ENCODE measurements around the gene PARM1.

PARM1 gene

DNA sequence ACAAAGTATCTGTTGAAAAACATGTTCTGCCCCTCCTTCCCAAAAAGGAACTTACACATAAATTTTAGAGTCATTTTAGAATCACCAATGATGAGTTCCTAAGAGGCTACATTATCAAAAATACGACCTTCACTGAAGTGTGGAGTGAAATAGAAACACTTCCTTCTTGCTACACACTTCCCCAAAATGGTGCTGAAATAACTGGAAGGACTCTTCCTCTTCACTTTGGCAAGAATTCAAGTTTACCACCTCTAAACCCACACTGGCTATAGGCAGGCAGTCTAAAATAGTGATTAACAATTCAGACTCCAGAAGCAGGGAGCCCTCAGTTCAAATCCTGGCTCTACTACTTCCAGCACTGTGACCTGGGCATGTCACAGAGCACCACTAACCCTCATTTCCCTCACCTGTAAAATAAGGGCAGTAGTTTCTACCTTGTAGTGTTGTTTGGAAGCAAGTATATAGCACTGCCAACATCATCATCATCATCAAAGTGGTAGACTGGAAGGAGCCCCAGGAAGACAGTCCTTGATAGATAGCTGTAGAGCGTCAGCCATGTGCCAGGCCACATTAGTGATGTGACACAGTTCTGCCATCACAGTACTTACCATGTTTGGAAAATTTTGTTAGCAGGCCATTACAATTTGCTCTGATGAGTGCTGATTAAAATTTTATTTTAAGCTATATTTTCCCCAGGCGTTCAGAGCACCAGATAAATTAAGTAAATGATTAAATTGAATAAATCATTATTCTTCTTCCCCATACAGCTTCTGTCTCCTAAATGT, 103.3 kb downstream of the PARM1 start:
- no peak for DNase-seq

DNA sequence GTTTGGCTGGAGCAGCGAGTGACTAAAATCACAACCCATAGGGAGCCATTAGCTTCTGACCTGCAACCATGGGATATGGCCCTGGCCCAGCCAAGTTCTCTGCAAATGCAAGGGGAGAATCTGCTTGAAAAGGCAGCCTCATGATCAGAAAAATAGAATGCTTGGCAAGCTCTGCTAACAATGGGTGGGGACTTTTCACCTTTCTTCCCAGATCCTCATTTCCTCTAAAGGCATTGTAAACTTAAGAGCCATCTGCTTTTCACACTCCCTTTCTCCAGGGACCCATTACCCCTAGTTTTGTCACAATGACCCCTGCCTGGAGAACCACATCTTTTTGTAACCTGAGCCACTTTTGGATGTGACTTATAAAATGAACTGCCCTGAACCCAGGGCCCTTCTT, 104.3 kb downstream of the PARM1 start:
- DNase-seq, result no peak

DNA sequence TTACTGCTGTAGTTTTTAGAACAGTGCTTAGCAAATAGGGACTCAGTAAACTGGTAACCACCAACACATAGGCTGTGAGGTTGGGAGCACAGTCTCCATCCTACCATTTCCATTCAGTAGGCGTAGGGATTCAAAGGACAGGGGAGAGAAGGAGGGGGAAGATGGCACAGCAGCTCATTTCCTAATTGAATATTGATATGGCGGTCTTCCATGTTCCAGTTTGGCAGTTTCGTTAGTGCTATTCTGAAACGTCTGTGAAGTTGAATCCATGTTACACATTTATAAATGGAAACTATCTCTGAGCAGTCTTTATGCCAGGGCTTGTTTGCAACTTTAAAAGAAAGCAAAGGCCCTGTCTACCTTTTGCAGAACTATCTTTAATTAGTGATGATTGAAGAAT, 105.5 kb downstream of the PARM1 start:
- DNase-seq, result no peak

DNA sequence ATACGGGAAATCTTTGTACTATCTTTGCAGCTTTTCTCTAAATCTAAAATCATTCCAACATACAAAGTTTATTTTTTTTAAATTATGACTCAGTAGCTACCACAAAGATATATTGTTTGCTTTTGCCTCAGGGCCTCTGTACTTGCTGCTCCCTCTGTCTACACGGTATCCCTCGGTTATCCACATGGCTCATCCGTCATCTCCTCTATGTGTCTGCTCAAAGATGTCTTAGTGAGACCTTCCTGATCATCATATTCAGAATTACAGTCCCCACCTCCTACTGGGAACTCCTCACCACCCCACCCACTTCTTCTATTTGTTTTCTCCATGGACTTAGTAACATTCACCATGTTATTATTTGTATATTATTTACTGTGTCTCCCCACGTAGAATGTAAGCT, 107.8 kb downstream of the PARM1 start:
- no peak for DNase-seq

DNA sequence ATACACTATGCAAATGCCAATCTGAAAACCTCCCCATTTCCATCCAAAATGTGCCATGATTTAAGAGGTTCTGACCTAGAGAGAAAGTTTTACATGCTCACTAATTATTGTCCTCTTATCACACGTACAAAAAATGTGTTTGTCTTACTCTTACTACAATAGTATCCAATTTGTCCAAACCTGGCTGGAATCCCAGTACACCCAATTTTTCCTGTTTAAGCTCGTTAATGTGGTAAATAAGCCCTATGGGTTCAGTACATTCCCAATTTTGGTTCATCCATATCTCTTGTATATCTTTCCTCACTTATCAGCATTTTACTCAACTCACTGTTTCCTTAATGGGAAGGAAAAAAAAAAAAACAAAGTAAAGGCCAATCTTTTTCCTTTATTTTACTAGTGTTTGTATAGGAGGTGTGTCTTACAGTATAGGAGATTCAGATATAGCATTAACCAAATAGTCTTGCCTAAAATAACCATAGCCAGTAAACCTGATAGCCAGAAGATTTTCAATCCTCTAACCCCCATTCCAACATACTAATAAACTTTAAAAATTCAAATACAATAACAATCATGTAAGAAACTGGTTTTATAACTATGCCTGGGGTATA, 109.8 kb downstream of the PARM1 start:
- no peak for DNase-seq

DNA sequence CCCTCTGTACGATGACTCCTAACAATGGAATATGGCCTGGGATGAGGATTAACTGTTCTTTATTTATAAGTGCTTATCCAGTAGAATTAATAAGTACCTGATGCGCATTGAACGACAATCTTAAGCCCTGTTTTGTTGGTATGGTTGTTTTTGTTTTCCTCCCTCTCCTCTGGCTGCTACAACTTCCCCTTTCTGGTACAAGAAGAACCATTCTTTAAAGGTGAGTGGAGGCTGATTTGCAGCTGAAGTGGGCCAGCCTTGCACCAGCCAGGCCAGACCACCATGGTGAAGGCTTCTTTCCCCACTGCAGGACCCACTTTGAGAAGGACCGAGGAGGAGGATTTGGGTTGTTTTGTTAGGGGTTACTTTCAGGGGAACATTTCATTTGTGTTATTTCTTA, 113.3 kb downstream of the PARM1 start:
- DNase-seq, result no peak

DNA sequence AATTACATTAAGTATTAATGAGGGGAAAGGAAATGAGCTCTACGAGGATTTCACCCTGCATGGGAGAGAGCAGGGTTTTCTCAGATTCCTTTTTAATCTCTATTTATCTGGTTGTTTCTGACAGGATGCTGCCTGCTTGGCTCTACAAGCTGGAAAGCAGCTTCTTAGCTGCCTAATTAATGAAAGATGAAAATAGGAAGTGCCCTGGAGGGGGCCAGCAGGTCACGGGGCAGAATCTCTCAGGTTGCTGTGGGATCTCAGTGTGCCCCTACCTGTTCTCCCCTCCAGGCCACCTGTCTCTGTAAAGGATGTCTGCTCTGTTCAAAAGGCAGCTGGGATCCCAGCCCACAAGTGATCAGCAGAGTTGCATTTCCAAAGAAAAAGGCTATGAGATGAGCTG, 113.7 kb downstream of the PARM1 start:
- DNase-seq, result no peak

DNA sequence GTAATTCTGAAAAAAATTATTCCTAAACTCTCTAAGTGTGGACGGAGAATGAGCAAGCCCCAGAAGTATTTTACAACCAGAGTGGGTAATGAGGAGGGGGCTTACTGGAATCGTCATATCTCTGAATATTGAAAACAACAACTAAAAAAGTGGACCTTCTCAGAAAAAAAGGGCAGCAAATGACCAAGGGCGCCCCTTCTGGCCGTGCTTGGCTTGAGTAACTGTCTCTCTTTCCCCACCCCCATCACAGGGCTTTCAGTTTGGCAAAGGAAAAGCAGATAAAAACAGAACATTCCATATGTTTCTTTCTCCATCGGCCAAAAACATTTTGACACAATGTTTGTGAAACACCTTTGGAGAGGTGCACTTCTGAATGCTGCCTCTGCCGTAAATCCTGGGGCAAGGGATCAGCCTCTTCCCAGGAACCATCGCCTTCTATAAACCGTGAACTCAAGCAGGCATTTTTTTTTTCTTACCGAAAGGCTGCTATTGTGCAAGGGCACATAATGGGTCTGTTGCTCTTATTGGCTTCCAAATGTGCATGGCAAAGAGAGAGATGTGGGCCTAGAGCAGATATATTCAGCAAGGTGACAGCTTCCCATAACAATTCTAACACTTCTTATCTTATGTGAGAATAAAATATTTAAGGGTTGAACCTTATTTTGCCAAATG, 115.4 kb downstream of the PARM1 start:
- DNase-seq, result no peak

DNA sequence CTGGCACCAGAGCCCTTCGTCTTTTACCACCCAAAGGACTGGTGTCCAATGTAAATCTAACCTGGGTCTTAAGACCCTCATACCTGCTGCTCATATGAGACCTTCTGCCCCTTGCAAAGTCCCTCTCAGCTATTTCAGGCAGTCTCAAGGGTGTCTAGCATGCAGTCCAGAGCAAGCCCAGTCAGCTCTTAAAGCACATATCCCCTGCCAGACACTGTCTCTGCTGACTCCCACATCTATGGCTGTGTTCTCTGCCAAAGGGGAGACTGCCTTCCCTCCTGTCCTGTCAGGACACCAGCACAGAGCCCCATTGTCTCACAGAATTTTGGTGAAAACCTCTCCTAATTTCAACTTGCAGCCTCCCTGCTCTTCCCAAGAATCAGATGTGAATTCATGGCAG, 118.5 kb downstream of the PARM1 start:
- no peak for DNase-seq

DNA sequence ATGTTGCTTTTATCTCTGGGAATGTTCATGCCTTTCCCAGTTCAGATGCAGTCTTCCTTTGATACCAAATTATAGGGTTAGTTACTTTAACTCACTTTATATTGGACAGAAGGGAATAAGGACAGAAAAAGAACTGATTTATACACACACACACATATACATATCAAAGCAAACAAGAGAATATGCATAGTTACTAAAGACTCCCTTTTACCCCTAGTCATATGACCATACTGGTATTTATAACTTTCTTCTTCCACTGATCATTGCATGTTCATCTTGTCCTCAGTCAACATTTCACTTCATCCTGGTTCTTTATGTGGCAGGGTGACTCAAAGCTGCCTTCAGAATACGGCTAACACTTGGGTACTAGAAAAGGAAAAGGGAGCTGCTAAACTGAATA, 120.4 kb downstream of the PARM1 start:
- DNase-seq, result no peak

DNA sequence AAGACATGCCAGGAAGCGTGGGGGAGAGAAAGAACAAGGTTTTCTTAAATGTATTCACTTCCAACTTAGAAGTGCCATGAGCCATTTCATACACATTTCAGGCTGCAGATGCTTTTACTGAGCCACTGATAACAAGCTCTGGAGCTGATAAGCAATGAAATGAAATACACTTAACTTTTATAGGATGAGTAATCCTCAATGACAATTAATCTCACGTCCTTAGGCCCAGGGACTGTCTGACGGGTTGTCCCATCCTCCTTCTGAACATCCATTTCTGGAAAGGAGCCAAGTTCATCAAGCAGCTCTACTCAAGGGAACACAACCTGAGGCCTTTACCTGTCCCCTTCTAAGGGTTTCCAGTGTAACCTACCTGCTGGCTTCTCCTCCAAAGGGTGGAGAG, 121.2 kb downstream of the PARM1 start:
- no peak for DNase-seq

DNA sequence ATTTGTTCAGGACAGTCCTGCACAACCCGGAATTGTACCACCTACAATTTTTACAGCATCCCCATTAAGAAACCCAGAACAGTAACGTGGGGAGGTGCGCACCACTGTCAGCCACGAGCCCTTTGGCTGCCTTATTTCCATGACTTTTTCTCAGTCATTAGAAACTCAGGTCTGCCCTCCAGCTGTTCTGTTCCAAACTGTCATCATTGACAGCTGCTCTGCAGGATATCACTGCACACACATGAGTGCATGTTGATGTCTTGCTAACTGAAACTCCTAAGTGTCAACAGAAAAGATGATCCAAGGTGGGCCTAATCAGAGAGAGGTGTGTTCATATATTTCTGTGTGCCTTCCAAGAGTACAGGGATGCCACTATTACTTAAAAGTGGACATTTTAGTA, 123.4 kb downstream of the PARM1 start:
- no peak for DNase-seq

DNA sequence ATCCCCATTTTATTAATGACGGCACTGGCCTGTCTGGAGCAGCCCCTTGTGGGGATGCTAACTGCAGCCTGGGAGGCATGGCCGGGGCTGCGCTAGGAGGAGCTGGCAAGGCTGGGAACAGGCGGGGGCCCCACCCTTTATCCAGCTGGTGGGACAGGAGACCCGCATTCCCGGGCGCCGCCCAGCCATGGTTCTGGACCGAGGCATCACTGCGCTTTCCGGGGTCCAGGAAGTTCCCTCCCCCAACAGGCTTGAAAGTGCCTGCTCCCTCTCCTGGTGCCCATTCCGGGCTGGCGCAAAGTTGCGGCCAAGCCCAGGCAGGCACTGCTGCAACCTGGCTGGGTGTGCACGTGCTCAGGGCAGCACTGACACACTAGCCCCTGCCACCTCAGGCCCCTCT, 124.5 kb downstream of the PARM1 start:
- DNase-seq, result no peak

DNA sequence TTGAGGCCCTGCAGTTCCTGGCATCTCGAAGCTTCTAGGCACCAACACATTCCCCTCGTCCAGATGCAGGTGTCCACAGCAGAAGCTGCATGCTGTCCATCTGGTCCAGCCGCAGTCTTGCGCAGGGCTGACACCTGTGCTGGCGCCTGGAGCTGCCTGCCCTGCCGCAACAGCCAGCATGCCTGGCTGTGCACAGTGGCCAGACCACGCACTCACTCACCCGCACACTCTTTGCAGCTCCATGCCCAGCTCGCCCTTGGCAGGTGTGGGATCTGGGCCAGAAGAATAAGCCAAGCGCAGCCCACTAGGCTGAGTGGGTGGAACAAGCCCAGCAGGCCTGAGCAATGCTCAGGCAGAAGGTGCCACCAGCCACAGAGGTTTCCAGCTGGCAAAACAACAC, 125.6 kb downstream of the PARM1 start:
- no peak for DNase-seq

DNA sequence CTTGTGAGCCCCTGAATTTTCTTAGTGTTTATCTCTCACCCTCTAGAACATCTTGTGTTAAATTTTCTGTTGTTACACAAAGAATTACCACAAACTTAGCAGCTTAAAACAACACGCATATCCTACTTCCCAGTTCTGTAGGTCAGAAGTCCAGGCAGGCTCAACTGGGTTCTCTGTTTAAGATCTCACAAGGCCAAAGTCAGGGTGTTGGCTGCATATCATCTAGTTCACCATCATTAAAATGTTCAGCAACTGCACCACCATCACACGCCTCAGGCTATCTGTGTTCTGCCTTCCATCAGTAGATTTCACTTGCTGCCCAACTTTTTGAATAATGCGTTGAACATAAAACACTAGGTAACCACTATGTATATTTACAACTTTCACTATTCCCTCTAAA, 130.5 kb downstream of the PARM1 start:
- no peak for DNase-seq

DNA sequence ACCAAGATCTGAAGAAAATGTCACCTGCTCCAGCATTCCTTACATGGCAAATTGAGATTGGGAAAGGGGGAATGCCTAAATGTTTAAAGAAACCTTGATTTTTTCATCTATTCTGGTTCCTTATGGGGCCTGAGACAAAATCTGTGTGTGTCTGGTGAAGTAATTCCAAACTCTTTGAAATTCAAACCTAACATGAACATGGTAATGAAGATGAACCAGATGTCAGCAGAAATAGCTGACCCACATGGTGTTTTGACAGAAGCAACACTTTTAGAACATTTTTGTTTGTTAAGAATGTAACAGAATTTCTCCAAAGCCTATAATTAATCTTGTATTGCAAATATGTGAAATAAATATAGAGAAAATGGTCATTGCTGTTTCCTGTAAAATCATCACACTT, 133.0 kb downstream of the PARM1 start:
- no peak for DNase-seq

DNA sequence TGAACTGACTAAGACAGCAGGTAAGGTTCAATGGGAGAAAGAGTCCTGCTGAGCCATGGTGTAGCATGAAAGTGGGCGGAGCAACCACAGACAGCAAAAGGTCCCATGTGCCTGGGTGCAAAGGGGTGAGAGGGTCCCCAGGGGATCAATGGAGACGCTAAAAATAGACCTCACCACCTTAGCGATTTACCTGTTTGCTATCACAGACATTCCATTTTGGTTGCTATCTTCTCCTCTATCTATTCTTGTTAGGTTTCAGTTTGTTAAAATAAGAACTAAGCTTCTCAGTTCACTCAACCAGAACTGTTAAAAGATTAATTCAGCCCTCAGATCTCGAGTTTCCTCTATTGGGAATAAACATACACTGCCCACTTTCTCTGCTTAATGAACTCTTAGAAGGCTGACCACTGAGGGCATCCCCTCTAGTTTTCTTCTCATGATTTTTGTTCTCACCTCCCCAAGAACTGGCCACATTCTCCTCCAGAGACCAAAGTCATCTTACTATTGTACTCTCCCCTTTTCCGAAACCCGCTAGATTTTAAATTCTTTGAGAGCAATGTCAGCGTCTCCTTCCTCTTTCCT, 136.7 kb downstream of the PARM1 start:
- DNase-seq, result no peak

DNA sequence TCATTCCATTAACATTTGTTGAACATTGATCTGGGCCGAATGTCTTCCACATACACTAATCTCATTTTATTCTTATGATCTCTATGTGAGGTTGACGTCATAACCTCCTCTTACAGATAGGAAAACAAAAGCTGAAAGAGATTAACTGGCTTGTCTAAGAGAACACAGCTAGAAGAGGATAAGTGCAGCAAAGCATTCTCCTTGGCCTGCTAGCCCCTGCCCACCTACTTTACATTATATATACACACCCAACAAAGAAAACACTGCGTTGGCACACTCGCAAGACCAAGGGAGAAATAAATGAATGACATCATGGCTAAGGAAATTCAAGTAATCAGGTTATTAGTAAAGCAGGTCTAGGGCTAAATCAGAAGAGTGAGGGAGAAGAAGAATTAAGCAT, 138.4 kb downstream of the PARM1 start:
- DNase-seq, result no peak

DNA sequence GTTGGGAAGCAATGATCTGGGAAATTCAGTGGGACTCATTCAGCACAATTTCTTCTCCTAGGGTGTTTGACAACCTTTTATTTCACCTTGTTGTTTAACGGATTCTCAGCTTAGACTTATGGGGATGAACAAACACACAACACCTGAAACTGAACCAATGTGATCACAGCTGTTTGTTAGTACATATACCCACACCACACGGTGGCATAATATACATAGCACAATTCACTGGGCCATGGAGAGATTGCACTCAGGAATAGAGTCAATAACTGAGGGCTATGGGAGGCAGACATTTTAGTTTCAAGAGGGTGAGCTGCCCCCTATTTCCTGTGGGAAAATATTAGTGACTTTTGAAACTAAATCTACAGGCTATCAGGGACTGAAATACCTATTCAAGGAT, 148.0 kb downstream of the PARM1 start:
- DNase-seq, result no peak

DNA sequence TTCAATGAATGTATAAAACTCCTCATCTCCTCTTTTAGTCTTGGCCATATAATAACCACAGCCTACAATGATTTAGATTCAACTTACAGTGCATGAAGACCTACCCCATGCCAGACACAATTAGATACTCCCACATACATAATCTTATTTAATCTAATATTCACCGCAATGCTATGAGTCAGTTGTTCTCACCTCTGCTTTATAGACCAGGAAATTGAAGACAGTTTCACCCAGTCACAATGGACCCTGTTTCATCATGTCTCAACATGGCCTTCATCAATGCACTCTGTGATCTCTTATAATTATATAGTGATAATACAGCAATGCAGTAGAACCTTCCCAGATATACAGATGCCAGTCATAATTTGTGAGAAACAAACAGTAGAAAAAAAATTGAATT, 148.6 kb downstream of the PARM1 start:
- DNase-seq, result no peak

DNA sequence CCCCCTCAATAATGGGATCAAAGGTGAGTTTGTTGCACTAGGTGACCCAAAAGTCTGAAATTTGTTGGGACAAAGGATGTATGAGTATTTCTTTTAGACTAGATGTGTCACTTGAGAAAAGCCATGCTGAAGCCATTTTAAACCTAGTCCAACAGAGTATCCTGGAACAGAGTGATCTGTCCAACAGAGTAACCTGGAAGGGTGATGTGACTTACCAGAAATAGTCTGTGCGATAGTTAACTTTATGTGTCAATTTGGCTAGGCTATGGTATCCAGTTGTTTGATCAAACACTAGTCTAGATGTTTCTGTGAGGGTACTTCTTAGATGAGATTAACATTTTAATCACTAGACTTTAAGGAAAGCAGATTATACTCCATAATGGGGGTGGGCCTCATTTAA, 154.5 kb downstream of the PARM1 start:
- no peak for DNase-seq

DNA sequence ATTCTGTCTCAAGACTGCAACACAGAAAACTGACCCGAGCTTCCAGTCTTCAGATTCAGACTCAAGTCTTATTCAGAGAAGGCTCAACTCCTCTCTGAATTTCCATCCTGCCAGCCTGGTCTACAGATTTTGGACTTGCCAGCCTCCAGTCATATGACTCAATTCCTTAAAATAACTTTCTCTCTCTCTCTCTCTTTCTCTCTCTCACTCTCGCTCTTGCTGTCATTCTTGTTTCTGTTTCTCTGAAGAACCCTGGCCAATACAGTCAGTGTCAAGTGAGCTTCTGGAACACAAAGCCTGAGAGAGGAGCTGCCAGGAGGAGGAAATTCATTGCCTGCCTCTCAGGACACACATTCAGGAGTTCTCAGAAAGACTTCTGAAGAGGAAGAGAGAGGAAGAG, 154.9 kb downstream of the PARM1 start:
- no peak for DNase-seq

DNA sequence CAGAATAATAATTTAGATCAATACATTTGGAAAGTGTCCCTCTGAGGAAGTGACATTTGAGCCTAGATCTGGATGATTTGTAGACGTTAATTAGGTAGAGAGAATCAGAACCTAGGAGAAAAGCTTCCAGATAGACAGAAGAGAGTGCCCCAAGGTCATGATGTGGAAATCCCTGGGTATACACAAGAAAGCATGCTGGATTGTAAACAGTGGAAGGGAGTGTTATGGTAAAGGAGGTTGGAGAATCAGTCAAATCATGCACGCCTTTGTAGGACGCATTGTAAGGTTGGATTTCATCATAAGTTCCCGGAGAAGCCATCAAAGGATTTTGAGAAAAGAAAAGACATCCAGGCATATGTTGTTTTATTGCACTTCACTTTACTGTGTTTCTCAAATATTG, 156.3 kb downstream of the PARM1 start:
- DNase-seq, result no peak

DNA sequence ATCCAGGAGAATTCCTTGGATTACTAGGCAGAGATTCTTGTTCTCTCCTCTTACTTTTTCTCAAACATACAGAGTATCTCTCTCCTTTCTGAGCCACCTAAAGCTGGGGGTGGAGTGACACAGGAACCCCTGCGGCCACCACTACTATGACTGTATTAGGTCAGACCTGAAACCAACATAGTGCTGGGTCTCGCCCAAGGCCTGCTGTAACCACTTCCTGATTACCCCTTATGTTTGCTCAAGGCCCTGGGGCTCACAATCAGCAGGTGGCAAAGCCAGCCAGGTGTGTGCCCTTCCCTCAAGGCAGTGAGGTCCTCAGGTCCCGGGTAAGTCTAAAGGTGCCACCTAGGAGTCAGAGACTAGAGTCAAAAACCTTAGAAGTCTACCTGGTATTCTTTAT, 166.4 kb downstream of the PARM1 start:
- no peak for DNase-seq

All from NCI-H2227 treated with DMSO at 0.1 percent for 48 hours (cell line).